T-helper 2 cell treated with Interferon-gamma antibody and Interleukin-4, amounts not matched to agents 5 μg/mL and 100 μg/mL, for 36 hours (primary cell): Measurements from ENCODE around the gene IFT80.
"Not testable (repeated sequence)": the region's sequence is repeated elsewhere in the genome, so short reads cannot be mapped to it uniquely, and the experiment has no call there.

Source experiments
- DNase-seq: peaks from one replicate; pipeline ENCODE4 v3.0.0; 2021; ENCODE audit warnings: low spot score
- H3K27ac Mint-ChIP-seq: one replicate; pipeline ENCODE4 v1.8.0; 2021; ENCODE audit warnings: mild to moderate bottlenecking, mixed read lengths
- H3K27me3 Mint-ChIP-seq: one replicate; pipeline ENCODE4 v1.8.0; 2021; ENCODE audit warnings: low read depth, mixed read lengths
- H3K36me3 Mint-ChIP-seq: one replicate; pipeline ENCODE4 v1.8.0; 2021; ENCODE audit warnings: low read depth, mixed read lengths
- H3K4me1 Mint-ChIP-seq: one replicate; pipeline ENCODE4 v1.8.0; 2021; ENCODE audit warnings: low read depth, mixed read lengths
- H3K4me3 Mint-ChIP-seq: one replicate; pipeline ENCODE4 v1.8.0; 2022; ENCODE audit warnings: mild to moderate bottlenecking, moderate library complexity, mixed read lengths
- H3K9me3 Mint-ChIP-seq: one replicate; pipeline ENCODE4 v1.8.0; 2021; ENCODE audit warnings: mixed read lengths

Gene IFT80

GRCh38 chr3:160365869-160366522 lies 33.0 kb downstream of the IFT80 start:
- DNase-seq = no peak
- H3K27me3 Mint-ChIP-seq = no peaks in the 10 kb centered on the region
- H3K4me1 Mint-ChIP-seq = peaks cover 15% of the 10 kb centered on the region
- no peak overlapping the region for H3K27ac Mint-ChIP-seq
- no peaks in the 10 kb centered on the region for H3K9me3 Mint-ChIP-seq
- no peak overlapping the region for H3K4me3 Mint-ChIP-seq
- H3K36me3 Mint-ChIP-seq = peaks cover 30% of the 10 kb centered on the region

GRCh38 chr3:160362896-160363295 lies 36.1 kb downstream of the IFT80 start:
- H3K9me3 Mint-ChIP-seq, H3K4me3 Mint-ChIP-seq, H3K4me1 Mint-ChIP-seq, H3K27ac Mint-ChIP-seq, DNase-seq, H3K27me3 Mint-ChIP-seq: not testable (repeated sequence)
- H3K36me3 Mint-ChIP-seq = peaks cover 40% of the 10 kb centered on the region

- DNase-seq = no peak
- peaks cover 1% of the 10 kb centered on the region for H3K4me1 Mint-ChIP-seq
- H3K9me3 Mint-ChIP-seq = no peaks in the 10 kb centered on the region
- H3K36me3 Mint-ChIP-seq = peaks cover 15% of the 10 kb centered on the region
- H3K27ac Mint-ChIP-seq = no peak overlapping the region
- H3K27me3 Mint-ChIP-seq = no peaks in the 10 kb centered on the region
- no peak overlapping the region for H3K4me3 Mint-ChIP-seq
Measured at GRCh38 chr3:160355826-160356225, 43.2 kb downstream of the IFT80 start.

GRCh38 chr3:160346511-160346910 lies 52.5 kb downstream of the IFT80 start:
- H3K4me3 Mint-ChIP-seq = no peak overlapping the region
- H3K27me3 Mint-ChIP-seq = no peaks in the 10 kb centered on the region
- no peak for DNase-seq
- peaks cover 2% of the 10 kb centered on the region for H3K36me3 Mint-ChIP-seq
- no peaks in the 10 kb centered on the region for H3K4me1 Mint-ChIP-seq
- no peaks in the 10 kb centered on the region for H3K9me3 Mint-ChIP-seq
- no peak overlapping the region for H3K27ac Mint-ChIP-seq

- H3K9me3 Mint-ChIP-seq = peaks cover under 1% of the 10 kb centered on the region
- peaks cover 2% of the 10 kb centered on the region for H3K36me3 Mint-ChIP-seq
- H3K27ac Mint-ChIP-seq = no peak overlapping the region
- DNase-seq = no peak
- no peaks in the 10 kb centered on the region for H3K4me1 Mint-ChIP-seq
- H3K27me3 Mint-ChIP-seq = no peaks in the 10 kb centered on the region
- H3K4me3 Mint-ChIP-seq = no peak overlapping the region
Measured at GRCh38 chr3:160343132-160343531, 55.9 kb downstream of the IFT80 start.

GRCh38 chr3:160340351-160340750 lies 58.7 kb downstream of the IFT80 start:
- no peaks in the 10 kb centered on the region for H3K4me1 Mint-ChIP-seq
- peaks cover 5% of the 10 kb centered on the region for H3K9me3 Mint-ChIP-seq
- no peak overlapping the region for H3K4me3 Mint-ChIP-seq
- H3K27ac Mint-ChIP-seq = no peak overlapping the region
- no peaks in the 10 kb centered on the region for H3K27me3 Mint-ChIP-seq
- peaks cover 2% of the 10 kb centered on the region for H3K36me3 Mint-ChIP-seq
- no peak for DNase-seq

- Mint-ChIP-seq H3K36me3 (no peaks in the 10 kb centered on the region), H3K4me1 (peaks cover 2% of the 10 kb centered on the region), H3K4me3 (no peak overlapping the region), H3K27ac (no peak overlapping the region), H3K9me3 (no peaks in the 10 kb centered on the region), H3K27me3 (no peaks in the 10 kb centered on the region)
- no peak for DNase-seq
Measured at GRCh38 chr3:160331127-160331937, 67.7 kb downstream of the IFT80 start.

- Mint-ChIP-seq H3K4me1 (peaks cover 2% of the 10 kb centered on the region), H3K4me3 (no peak overlapping the region), H3K27ac (no peak overlapping the region), H3K27me3 (no peaks in the 10 kb centered on the region), H3K36me3 (no peaks in the 10 kb centered on the region), H3K9me3 (no peaks in the 10 kb centered on the region)
- DNase-seq = no peak
Measured at GRCh38 chr3:160330690-160331089, 68.3 kb downstream of the IFT80 start.

GRCh38 chr3:160330109-160330508 lies 68.9 kb downstream of the IFT80 start:
- Mint-ChIP-seq H3K4me1 (peaks cover 2% of the 10 kb centered on the region), H3K27ac (no peak overlapping the region), H3K9me3 (no peaks in the 10 kb centered on the region), H3K36me3 (no peaks in the 10 kb centered on the region), H3K27me3 (no peaks in the 10 kb centered on the region), H3K4me3 (no peak overlapping the region)
- no peak for DNase-seq

GRCh38 chr3:160326286-160326685 lies 72.7 kb downstream of the IFT80 start:
- not testable (repeated sequence) for H3K4me1 Mint-ChIP-seq, H3K4me3 Mint-ChIP-seq, H3K27ac Mint-ChIP-seq, H3K36me3 Mint-ChIP-seq, DNase-seq, H3K9me3 Mint-ChIP-seq, H3K27me3 Mint-ChIP-seq

- H3K27me3 Mint-ChIP-seq, H3K9me3 Mint-ChIP-seq, H3K27ac Mint-ChIP-seq, H3K4me3 Mint-ChIP-seq, H3K4me1 Mint-ChIP-seq, H3K36me3 Mint-ChIP-seq, DNase-seq: not testable (repeated sequence)
Measured at GRCh38 chr3:160321821-160322220, 77.2 kb downstream of the IFT80 start.

- no peak for DNase-seq
- Mint-ChIP-seq H3K9me3 (peaks cover 5% of the 10 kb centered on the region), H3K4me1 (no peaks in the 10 kb centered on the region), H3K27ac (no peak overlapping the region), H3K36me3 (peaks cover 5% of the 10 kb centered on the region), H3K4me3 (no peak overlapping the region), H3K27me3 (no peaks in the 10 kb centered on the region)
Measured at GRCh38 chr3:160319322-160319721, 79.7 kb downstream of the IFT80 start.

- Mint-ChIP-seq H3K9me3 (no peaks in the 10 kb centered on the region), H3K4me3 (no peak overlapping the region), H3K27me3 (no peaks in the 10 kb centered on the region), H3K36me3 (peaks cover 5% of the 10 kb centered on the region), H3K27ac (no peak overlapping the region), H3K4me1 (no peaks in the 10 kb centered on the region)
- no peak for DNase-seq
Measured at GRCh38 chr3:160314995-160315394, 84.0 kb downstream of the IFT80 start.

GRCh38 chr3:160312014-160312624 lies 86.9 kb downstream of the IFT80 start:
- Mint-ChIP-seq H3K27ac (no peak overlapping the region), H3K4me1 (no peaks in the 10 kb centered on the region), H3K9me3 (peaks cover 4% of the 10 kb centered on the region), H3K36me3 (peaks cover 11% of the 10 kb centered on the region), H3K27me3 (no peaks in the 10 kb centered on the region), H3K4me3 (no peak overlapping the region)
- no peak for DNase-seq
